T-helper 22 cell (primary cell): ENCODE measurements around the gene PLCL2.

Source experiments
- DNase-seq: peaks from one replicate; pipeline ENCODE4 v3.0.0-alpha.2; 2020; ENCODE audit warnings: low read depth

Gene PLCL2

DNA sequence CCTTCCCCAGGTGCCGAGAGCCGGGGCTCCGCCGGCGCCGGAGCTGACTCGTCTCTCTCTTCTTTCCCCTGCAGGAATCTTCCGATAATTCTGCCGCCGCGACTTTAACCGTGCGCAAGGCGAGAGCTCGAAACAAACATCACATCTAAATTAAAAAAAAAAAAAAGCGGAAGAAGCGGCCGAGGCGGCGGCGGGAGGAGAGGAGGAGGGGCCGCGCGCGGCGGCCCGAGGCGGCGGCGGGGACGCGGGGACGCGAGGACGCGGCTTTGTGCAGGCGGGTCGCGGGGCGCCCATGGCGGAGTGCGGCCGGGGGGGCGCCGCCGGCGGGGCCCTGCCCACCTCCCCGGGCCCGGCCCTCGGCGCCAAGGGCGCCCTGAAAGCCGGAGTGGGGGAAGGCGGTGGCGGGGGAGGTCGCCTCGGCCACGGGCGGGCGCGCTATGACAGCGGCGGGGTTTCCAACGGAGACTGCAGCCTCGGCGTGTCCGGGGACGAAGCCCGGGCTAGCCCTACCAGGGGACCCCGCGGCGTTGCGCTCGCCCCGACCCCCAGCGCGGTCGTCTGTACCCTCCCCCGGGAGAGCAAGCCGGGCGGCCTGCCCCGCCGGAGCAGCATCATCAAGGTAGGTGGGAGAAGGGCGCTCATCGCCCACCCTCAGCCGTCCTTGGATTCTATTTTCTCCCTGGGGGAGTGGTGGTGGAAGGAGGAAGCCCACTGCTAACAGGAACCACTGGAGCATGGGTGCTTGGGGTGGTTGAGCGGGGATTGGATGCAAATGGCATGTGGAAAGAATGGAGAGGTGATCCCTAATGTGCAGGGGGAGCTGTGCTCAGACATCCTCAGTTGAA, at the start of gene PLCL2:
PLCL2 (plus strand) TSS at position 208 of the 845 bp plus-strand sequence; CDS start at position 293, 85 bp downstream.
- DNase-seq = peak; percentile 68

DNA sequence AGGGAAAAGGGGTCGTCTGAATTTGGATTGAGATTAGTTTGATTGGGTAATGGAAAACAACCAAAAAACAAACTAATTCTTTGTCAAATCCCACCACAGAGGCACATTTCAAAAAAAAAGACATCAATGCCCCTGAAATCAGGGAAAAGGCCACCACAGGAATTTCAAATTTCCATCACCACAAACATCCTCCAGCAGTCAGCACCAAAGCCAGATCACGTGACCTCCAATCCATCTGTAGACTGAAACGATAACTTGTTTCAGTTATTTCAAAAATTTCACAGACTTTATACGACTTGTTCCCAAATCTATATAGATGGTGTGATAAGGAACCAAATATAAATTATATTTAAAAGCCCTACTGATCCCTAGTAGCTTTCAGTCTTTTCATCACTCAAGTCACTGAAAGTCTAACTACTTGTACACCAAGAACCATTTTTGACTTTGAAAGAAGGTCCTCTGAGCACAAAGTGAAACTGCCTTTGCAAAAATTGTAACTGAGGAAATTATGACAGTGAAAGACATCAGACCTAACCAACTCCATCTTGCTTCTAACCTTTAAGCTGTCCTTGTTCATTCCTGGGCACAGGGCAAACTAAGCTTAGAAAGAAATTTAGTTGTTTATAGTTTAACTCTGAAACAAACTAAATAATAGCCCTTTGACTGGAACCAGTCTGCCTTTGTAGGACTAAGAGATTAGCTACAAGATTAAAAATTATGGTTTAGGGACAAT, 48.1 kb upstream of the PLCL2 start:
- no peak for DNase-seq

GRCh38 chr3:16837602-16838001, 47.2 kb upstream of the PLCL2 start:
- no peak for DNase-seq

GRCh38 chr3:16838561-16838960, 46.2 kb upstream of the PLCL2 start:
- no peak for DNase-seq

- DNase-seq = no peak
These were observed 45.3 kb upstream of the PLCL2 start for GRCh38 chr3:16839271-16840100.

DNA sequence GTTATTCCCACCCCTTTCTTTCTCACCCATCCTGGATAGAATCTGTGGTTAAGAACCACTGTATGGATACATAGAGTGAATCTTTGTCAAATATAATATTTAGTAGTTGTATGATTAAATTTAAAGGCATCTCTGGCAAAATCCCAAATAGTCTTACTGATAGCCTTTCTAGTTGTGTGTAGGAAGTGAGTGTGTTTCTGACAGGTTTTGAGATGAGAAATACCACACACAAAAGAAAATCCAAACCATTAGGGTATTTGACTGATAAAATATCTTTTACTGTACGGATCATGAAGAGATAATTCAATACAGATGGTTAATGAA, 44.7 kb upstream of the PLCL2 start:
- DNase-seq = no peak

GRCh38 chr3:16841041-16841753, 43.6 kb upstream of the PLCL2 start:
- DNase-seq = no peak

GRCh38 chr3:16841904-16842271, 42.9 kb upstream of the PLCL2 start:
- DNase-seq = peak; percentile 30

DNA sequence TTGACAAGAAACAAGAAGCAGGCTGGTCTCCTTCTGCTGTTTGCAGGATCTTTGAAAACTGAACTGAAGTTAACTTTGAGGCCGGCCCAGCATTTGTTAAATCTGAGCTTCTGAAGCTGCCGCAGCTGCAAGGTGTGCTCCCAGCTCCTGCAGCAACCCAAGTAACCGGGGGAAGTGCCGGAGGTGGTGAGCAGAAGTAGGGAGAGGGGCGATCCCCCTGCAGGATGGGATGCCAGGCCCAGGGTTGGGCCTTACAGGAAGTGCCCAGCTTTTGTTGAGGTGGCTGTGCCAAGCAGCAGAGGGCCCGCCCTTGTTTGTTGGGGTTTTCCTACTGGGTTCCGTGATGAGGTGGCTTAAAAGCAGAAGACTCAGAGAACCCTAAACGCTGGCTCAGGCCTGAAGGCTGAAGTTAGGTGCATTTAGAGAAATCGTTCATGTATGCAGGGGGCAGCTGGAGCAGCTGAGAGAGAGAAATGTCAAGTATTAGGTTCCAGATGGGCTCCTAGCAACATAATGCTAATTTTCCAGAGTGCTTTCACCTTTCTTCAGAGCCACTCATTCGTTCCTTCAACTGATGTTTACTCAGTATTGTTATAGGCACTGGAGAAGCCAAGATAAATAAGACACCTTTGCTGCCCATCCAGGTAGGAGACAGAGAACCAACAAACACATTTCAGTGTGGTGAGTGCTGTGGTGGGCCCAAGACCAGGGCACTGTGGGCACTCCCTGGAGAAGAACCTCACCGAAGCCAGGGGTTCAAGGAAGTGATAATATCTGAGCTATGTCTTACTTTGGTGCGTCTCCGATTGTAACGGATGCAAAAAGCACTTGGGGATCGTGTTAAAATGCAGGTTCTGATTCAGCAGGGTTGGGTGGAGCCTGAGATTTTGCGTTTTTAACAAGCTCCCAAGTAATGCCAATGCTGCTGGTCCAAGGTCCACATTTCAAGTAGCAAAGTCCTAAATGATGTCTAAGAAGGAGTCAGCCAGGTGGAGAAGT, 42.2 kb upstream of the PLCL2 start:
- peak; percentile 62 for DNase-seq

- DNase-seq = no peak
These were observed 40.5 kb upstream of the PLCL2 start for GRCh38 chr3:16844222-16844621.

- no peak for DNase-seq
These were observed 40.0 kb upstream of the PLCL2 start for GRCh38 chr3:16844791-16845190.

DNA sequence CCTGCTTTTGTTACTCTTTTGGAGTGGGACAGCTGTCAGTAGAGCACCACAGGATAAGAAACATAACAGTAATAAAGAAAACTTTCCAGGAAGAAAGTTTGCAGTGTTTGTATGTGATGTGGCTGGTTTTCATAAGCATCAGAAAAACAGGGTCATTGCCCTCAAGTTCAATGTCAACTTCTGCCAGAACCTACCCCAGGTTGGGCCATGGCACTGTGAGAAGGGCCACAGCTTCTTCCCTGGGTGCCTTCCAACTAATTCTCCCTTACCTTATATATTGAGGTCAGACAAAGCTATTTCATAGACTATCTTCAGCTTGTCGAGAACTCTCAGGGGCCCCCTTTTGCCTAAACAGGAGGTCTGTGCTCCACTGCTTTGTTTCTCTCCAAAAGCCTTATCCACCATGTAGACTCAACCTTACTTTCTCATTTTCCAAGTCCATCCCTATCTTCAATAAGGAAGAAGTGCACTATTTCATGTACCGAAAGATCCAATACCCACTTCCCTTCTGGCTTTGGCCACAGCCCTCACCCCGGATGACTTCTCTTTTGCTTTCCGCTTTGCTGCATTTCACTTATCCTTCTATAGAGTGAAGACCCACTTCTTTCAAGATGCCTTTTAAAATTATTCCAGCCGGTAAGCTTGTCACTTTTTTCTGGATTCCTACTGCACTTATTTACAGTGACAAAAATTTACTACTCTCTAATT, 38.2 kb upstream of the PLCL2 start:
- DNase-seq = no peak

- no peak for DNase-seq
These were observed 36.7 kb upstream of the PLCL2 start for GRCh38 chr3:16848007-16848406.

DNA sequence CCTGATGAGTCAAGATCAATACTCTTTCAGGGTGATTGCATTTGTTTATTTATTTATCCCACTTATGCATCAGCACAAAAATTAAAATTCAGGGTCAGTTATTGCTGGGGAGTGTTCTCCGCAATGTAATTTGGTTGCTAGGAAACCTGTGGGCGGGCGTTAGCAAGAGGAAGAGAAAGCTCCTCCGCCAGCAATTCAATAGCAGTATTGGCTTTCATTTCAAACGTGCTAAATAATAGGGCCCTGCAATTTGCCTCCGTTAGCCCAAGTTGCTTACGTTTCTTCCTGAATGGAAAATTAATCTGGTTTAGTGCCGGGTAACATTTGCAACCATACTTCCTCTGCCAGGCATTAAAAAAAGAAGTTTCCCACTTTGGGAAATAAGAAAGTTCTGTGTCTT, 35.5 kb upstream of the PLCL2 start:
- DNase-seq = peak; percentile 57

GRCh38 chr3:16849795-16850194, 35.0 kb upstream of the PLCL2 start:
- DNase-seq = no peak

- no peak for DNase-seq
These were observed 29.3 kb upstream of the PLCL2 start for GRCh38 chr3:16855497-16855896.

GRCh38 chr3:16860234-16860633, 24.5 kb upstream of the PLCL2 start:
- no peak for DNase-seq

GRCh38 chr3:16861432-16861831, 23.3 kb upstream of the PLCL2 start:
- no peak for DNase-seq

DNA sequence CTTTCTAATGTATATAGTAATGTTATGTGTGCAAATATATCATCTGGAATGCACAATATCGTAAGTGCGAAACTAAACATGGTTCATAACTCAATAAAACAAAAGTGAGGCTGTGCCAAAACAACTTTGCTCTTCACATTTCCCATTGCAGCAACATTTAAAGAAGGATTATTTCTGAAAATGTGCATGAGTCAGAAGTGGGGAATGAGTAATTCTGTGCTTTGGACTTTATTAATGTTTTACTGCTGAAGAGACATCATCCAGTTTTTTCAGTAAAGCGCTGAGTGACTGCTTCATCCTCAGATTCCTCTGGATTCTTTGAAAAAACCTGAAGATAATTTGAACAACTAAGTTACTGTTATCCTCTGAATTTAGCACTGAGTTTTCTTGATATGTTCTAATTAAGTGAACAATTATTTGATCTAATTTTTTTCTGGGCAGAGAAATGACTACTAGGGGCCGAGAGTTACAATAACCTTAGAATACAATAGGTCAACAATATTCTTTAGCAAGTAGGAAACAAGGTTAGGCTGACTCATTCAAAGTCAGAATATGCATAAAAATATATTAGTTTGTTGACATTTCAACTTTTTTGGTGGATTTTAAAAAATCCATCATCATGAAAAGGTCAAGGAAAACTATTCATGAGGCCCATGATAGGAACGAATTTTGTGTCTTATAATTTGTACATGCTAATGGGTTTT, 20.0 kb upstream of the PLCL2 start:
- DNase-seq = no peak
